GM12874 (cell line): ENCODE results near the gene ATP6V1F.

ENCODE experiments used
- CTCF ChIP-seq: IDR thresholded peaks from 2 replicates; pipeline ENCODE4 v1.5.1; 2011; ENCODE audit warnings: low read depth, mild to moderate bottlenecking, control low read depth, low read length, moderate library complexity; ENCODE audit not compliant: insufficient read depth

ATP6V1F gene

GRCh38 chr7:128827248-128827958 lies 35.3 kb upstream of the ATP6V1F start:
- no peak for TF ChIP-seq CTCF

- TF ChIP-seq CTCF = no peak
These were observed 34.5 kb upstream of the ATP6V1F start for GRCh38 chr7:128827971-128828711.

DNA sequence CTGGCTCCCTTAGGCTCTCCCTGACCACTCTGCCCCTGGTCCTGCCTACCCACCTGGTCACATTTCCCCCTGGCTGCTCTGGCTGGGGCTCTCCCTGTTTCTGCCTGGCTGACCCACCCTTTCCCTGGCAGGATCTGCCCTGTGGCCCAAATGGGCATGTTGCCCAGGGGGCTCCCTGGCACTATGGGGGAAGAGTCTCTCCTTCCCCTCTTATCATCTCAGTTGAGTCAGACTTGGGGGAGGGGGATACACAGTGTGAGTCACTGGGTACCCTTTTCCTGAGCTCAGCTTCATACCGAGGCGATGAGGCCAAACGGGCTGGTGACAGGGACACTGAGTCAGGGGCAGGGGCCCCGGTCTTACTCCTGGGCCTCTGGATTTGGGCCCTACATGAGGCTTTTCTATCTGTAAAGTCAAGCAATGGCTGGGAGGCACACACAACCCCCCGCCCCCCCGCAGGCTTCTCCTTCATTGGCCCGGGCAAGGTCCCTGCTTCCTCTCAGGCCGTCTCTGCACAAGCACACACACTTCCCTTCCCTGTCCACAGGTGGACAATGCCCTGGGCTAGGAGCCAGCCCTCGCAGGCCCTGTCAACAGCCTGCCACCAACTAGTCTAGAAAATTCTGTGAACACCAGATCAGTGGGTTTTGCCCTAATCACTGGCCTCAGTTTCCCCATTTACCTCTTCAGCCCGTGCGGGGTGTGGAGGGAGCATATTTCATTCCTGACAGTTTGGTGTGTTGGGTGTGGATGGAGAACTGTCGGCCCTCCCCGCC lies 33.1 kb upstream of the ATP6V1F start:
- TF ChIP-seq CTCF = no peak

DNA sequence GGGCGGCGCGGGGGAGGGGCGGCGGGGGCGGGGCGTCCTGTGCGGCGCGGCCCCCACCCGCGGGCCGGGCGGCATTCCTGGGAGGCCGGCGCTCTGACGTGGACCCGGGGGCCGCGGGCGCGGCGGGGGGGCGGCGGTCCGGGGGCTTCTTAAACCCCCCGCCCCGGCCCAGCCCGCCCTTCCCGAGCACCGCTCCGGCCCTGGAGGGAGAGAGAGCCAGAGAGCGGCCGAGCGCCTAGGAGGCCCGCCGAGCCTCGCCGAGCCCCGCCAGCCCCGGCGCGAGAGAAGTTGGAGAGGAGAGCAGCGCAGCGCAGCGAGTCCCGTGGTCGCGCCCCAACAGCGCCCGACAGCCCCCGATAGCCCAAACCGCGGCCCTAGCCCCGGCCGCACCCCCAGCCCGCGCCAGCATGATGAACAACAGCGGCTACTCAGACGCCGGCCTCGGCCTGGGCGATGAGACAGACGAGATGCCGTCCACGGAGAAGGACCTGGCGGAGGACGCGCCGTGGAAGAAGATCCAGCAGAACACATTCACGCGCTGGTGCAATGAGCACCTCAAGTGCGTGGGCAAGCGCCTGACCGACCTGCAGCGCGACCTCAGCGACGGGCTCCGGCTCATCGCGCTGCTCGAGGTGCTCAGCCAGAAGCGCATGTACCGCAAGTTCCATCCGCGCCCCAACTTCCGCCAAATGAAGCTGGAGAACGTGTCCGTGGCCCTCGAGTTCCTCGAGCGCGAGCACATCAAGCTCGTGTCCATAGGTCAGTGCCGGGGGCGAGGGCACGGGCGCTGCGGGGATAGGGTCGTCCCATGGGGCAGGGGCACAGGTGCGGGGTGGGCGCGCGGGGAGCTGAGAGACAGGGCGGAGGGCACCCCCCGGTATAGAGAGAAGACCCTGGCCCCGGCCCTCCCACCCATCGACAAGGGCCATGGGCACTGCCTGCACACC lies 32.2 kb upstream of the ATP6V1F start, which contains the start of gene FLNC:
Gene FLNC, plus strand, starts transcription at position 176 of the 947 bp plus-strand sequence. Its CDS starts 232 bp downstream, at position 408.
- TF ChIP-seq CTCF = no peak

DNA sequence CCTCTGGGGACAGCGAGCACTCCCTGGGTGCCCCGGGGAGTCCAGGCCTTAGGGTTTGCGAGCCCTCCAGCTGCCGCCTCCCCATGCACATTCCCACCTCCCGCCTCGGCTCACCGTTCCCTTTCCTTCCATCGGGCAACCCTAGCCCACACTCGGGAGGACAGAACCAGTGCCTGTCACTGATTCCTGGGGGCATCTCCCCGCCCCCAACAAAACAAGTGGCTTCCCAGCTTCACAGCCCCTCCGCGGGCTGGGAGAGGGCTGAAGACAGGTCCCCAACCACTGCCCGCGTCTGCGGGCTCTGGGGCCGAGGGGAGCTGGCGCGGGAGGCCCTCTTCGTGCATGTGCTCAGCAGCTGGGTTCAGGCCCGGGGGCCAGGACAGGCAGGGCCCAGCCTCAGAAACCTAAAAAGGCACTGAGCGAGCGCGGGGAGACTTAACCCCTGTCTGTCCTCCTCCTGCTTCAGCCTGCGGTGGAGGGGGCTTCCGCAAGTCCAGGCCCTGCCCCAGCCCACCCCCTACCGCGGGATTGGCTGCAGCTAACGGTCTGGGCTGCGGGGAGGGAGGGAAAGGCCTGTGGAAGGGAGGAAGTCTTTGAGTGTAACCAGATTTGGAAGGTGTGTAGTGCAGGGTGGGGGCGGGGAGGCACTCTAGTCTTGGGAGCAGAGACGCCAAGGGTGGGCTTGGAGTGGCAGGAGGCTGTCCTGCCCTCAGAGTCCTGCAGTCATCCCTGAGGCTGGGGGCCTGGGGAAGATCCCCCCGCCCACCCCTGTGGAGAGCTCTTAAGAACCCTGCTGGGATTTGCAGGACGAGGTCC lies 31.3 kb upstream of the ATP6V1F start:
- no peak for TF ChIP-seq CTCF
